Lower leg skin (tissue), 3 donors: ENCODE data around the gene KCNS1.

ENCODE experiments used
- CTCF ChIP-seq, 3 donors: fragments of 450-650 bp; IDR thresholded peaks; one replicate each; pipeline ENCODE4 v1.5.1; 2016; ENCODE audit warnings: antibody characterized with exemption in 3 of 3, mild to moderate bottlenecking in 3 of 3, moderate library complexity in 2 of 3
- POLR2A ChIP-seq, 2 donors: fragments of 450-650 bp; IDR thresholded peaks; one replicate each; pipeline ENCODE4 v1.6.1; 2016 to 2017; ENCODE audit warnings: antibody characterized with exemption in 2 of 2, mild to moderate bottlenecking in 1 of 2, moderate library complexity in 1 of 2

DNA sequence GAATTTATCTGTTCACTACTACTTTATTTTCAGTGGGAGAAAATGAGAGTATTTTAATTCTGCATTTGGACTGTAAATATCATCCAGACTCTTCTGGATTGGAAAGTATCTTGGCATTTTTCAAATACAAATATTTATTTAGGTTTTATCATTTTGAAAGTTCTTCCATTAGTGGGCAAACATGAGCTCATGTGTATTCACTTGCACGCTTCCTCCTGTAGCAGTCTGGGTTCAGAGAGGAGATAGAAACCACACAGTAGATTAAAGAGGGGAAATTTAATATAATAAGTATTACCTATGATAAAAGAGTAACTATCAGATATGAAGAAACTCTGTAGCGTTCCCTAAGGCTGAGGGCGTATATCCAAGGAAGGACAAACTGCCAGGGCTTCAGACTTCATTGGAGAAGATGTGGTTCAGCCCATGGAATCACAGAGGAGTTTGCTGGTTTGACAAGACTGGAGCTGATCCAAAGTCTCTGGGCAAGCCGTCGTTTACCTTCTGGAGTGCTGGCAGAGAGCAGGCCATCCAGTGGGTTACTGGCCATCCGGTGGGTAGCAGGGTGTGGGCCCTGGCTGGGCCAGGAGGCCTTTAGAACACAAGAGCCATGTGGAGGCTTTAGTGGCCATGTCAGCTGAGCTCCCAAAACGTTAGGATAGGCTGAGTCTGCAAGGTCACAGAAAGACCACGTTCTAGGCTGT is 44.3 kb downstream of the KCNS1 start:
- TF ChIP-seq CTCF (IDR thresholded peaks at IDR 0.05), result no peak
- TF ChIP-seq POLR2A (IDR thresholded peaks at IDR 0.05), result no peak
